HG02981 (cell line): ENCODE data around the gene HOOK1.
A peak's percentile ranks its signal among the peaks of the same experiment; 100 is the strongest.
"Not testable (repeated sequence)": the region's sequence is repeated elsewhere in the genome, so short reads cannot be mapped to it uniquely, and the experiment has no call there.

Experiments used
- ATAC-seq: cut with Tn5 transposase; IDR thresholded peaks from one replicate; pipeline ENCODE4 v1.9.1; 2021; ENCODE audit warnings: mild to moderate bottlenecking, moderate library complexity; ENCODE audit not compliant: unreplicated experiment

The HOOK1 gene

GRCh38 chr1:59819566-59820438, 5.1 kb downstream of the HOOK1 start:
- ATAC-seq: peak; percentile 54

GRCh38 chr1:59827055-59827643, 12.4 kb downstream of the HOOK1 start:
- ATAC-seq: no peak

GRCh38 chr1:59828160-59828559, 13.4 kb downstream of the HOOK1 start:
- ATAC-seq: no peak

- ATAC-seq: no peak
Measured at GRCh38 chr1:59831529-59831928, 16.8 kb downstream of the HOOK1 start.

GRCh38 chr1:59833022-59833421, 18.3 kb downstream of the HOOK1 start:
- no peak for ATAC-seq

GRCh38 chr1:59833991-59834390, 19.2 kb downstream of the HOOK1 start:
- no peak for ATAC-seq

- not testable (repeated sequence) for ATAC-seq
Measured at GRCh38 chr1:59837857-59838256, 23.1 kb downstream of the HOOK1 start.

GRCh38 chr1:59845091-59845490, 30.3 kb downstream of the HOOK1 start:
- no peak for ATAC-seq

GRCh38 chr1:59846209-59846894, 31.6 kb downstream of the HOOK1 start:
- no peak for ATAC-seq

- no peak for ATAC-seq
Measured at GRCh38 chr1:59846895-59847282, 32.1 kb downstream of the HOOK1 start.

- ATAC-seq: no peak
Measured at GRCh38 chr1:59852117-59852516, 37.4 kb downstream of the HOOK1 start.

- ATAC-seq: not testable (repeated sequence)
Measured at GRCh38 chr1:59855297-59855696, 40.5 kb downstream of the HOOK1 start.

- ATAC-seq: no peak
Measured at GRCh38 chr1:59856725-59857338, 42.1 kb downstream of the HOOK1 start.

GRCh38 chr1:59857679-59858354, 43.1 kb downstream of the HOOK1 start:
- no peak for ATAC-seq

- no peak for ATAC-seq
Measured at GRCh38 chr1:59866462-59866861, 51.7 kb downstream of the HOOK1 start.

- no peak for ATAC-seq
Measured at GRCh38 chr1:59871746-59872145, 57.0 kb downstream of the HOOK1 start.

GRCh38 chr1:59877108-59877682, 62.4 kb downstream of the HOOK1 start:
- ATAC-seq: no peak

GRCh38 chr1:59878370-59878769, 63.6 kb downstream of the HOOK1 start:
- ATAC-seq: no peak

- ATAC-seq: peak; percentile 64
Measured at GRCh38 chr1:59879574-59879973, 64.8 kb downstream of the HOOK1 start.

- ATAC-seq: no peak
Measured at GRCh38 chr1:59879996-59880505, 65.3 kb downstream of the HOOK1 start.
